WERI-Rb-1 (cell line): Measurements from ENCODE around the gene SIAH2.

ENCODE experiments used
- DNase-seq: peaks from one replicate; pipeline ENCODE4 v3.0.0-alpha.2; 2020
- H3K27ac ChIP-seq: fragments of 250-450 bp; sonication (Bioruptor Pico); 2 replicates; pipeline ENCODE4 v1.5.1; 2020; ENCODE audit warnings: mild to moderate bottlenecking, moderate library complexity
- H3K27me3 ChIP-seq: fragments of 250-450 bp; sonication (Bioruptor Pico); 2 replicates; pipeline ENCODE4 v1.5.1; 2021; ENCODE audit warnings: mild to moderate bottlenecking, low read depth, moderate library complexity; ENCODE audit not compliant: insufficient read depth, severe bottlenecking
- H3K36me3 ChIP-seq: fragments of 250-450 bp; sonication (Bioruptor Pico); 2 replicates; pipeline ENCODE4 v1.5.1; 2020; ENCODE audit warnings: mild to moderate bottlenecking, moderate library complexity
- H3K4me3 ChIP-seq: 2 replicates; pipeline ENCODE4 v1.5.1; 2011; ENCODE audit warnings: low read depth, mild to moderate bottlenecking, control low read depth, low read length
- H3K9me3 ChIP-seq: fragments of 250-450 bp; sonication (Bioruptor Pico); 2 replicates; pipeline ENCODE4 v1.5.1; 2021; ENCODE audit warnings: mild to moderate bottlenecking, moderate library complexity; ENCODE audit not compliant: severe bottlenecking
- CTCF ChIP-seq: IDR thresholded peaks from 2 replicates; pipeline ENCODE4 v1.5.1; 2011; ENCODE audit warnings: low read depth, mild to moderate bottlenecking, control low read depth, inconsistent platforms, low read length

The SIAH2 gene

DNA sequence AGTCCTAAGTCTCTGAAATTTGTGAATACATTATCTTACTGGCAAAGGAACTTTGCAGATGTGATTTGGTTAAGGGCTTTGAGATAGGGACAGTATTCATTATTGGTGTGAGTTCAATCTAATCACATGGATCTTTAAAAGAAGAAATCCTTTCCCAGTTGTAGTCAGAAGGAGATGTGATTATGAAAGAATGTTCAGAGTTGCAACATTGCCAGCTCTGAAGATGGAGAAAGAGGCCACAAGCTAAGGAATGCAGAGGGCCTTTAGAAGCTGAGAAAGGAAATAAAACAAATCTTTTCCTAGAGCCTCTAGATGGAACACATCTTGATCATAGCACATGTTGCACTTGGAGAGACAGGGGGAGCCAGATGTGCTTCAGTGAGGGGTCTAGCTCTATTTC is 27.7 kb upstream of the SIAH2 start:
- no peak for TF ChIP-seq CTCF
- H3K27ac ChIP-seq: no peak overlapping the region
- H3K4me3 ChIP-seq: no peak overlapping the region
- H3K27me3 ChIP-seq: peaks cover 86% of the 10 kb centered on the region
- DNase-seq: no peak
- H3K36me3 ChIP-seq: no peaks in the 10 kb centered on the region
- H3K9me3 ChIP-seq: no peaks in the 10 kb centered on the region

- no peak for TF ChIP-seq CTCF
- Histone ChIP-seq H3K4me3 (no peak overlapping the region), H3K36me3 (no peaks in the 10 kb centered on the region), H3K27me3 (peaks cover 84% of the 10 kb centered on the region), H3K9me3 (no peaks in the 10 kb centered on the region), H3K27ac (no peak overlapping the region)
- no peak for DNase-seq
Observed at GRCh38 chr3:150789451-150789850, 26.5 kb upstream of the SIAH2 start.

DNA sequence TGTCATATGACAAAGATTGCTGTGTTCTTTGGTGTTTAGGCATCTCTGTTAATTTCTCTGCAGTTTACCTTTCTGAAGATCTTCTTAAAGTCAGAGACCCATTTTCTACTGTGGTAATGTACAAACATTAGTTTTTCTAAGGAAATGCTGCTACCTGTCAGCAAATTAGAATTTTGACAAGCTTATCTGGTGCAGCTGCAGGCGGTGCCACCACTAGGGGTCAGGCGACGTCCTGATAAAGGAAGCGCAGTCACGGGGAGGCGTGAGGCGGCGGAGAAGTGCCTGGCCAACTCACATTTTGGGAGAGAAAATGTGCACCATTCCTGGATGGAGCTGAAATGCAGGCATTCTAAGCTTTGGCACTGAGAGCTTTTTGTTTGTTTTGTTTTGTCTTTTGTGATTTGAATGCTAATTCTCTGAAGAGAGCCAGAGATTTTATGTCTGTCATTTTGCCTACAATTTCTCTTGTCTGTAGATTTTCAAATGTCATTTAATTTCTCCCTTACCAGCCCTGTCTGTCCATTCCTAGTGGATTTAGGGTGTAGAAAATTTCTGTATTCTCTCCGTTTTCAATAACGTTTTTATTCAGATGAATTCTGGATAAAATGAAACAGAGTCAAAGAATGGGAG is 24.9 kb upstream of the SIAH2 start:
- Histone ChIP-seq H3K27ac (no peak overlapping the region), H3K36me3 (no peaks in the 10 kb centered on the region), H3K27me3 (peaks cover 76% of the 10 kb centered on the region), H3K9me3 (no peaks in the 10 kb centered on the region), H3K4me3 (no peak overlapping the region)
- DNase-seq: peak; percentile 71
- TF ChIP-seq CTCF: peak; percentile 85

DNA sequence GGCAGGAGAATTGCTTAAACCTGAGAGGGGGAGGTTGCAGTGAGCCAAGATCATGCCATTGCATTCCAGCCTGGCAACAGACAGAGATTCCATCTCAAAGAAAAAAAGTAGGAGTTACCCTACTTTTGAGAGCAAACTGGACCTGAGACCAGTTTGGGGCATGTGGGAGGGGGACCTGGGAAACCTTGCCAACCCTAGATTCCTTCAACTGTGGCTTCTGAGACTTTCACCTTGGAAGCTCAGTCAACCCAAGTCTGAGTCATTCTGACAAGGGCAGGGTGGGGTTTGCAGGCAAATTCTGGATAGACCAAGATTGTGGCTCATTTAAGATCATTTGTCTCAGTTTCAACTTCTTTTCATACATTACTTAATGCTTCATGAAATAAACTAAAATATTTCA is 23.8 kb upstream of the SIAH2 start:
- H3K27ac ChIP-seq: no peak overlapping the region

DNA sequence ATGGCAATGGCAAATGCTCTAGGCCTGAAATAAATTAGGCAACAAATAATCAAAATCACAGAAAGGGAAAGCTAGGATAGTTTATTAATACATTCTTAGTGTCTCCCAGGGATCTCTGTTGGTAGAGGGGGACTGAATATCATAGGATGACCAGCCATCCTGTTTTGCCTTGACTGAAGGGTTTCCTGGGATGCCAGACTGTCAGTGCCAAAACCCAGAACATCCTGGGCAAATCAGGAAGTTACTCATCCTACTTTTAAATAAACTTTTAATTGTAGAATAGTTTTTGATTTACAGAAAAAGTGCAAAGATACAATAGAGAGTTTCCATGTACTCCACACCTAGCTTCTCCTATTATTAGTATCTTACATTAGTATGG is 21.8 kb upstream of the SIAH2 start:
- Histone ChIP-seq H3K9me3 (no peaks in the 10 kb centered on the region), H3K4me3 (no peak overlapping the region), H3K27ac (no peak overlapping the region), H3K36me3 (no peaks in the 10 kb centered on the region), H3K27me3 (peaks cover 72% of the 10 kb centered on the region)
- no peak for DNase-seq
- TF ChIP-seq CTCF: no peak

More for the DNA sequence above, 23.8 kb upstream of the SIAH2 start:
- Histone ChIP-seq H3K4me3 (no peak overlapping the region), H3K9me3 (no peaks in the 10 kb centered on the region), H3K27me3 (peaks cover 72% of the 10 kb centered on the region), H3K36me3 (no peaks in the 10 kb centered on the region)
- no peak for TF ChIP-seq CTCF
- DNase-seq: no peak
